AG10803 (cell line): Measurements from ENCODE around the gene CENPA.

Source experiments
- DNase-seq: peaks from one replicate; pipeline ENCODE4 v3.0.0; 2010; ENCODE audit warnings: low read depth
- H3K4me3 ChIP-seq: 2 replicates; pipeline ENCODE4 v1.5.1; 2011; ENCODE audit warnings: mild to moderate bottlenecking, low read length, control low read depth
- CTCF ChIP-seq: conservative IDR thresholded peaks from 2 replicates; pipeline ENCODE4 v1.5.1; 2011; ENCODE audit warnings: mild to moderate bottlenecking, low read length, control low read depth, inconsistent platforms

Gene CENPA

GRCh38 chr2:26822877-26823276 is 37.0 kb downstream of the CENPA start:
- no peak overlapping the region for H3K4me3 ChIP-seq
- no peak for DNase-seq
- TF ChIP-seq CTCF = no peak

GRCh38 chr2:26838121-26838906 is 52.5 kb downstream of the CENPA start:
- no peak overlapping the region for H3K4me3 ChIP-seq
- peak; percentile 39 for TF ChIP-seq CTCF
- DNase-seq = peak; percentile 17

- no peak overlapping the region for H3K4me3 ChIP-seq
- no peak for DNase-seq
- no peak for TF ChIP-seq CTCF
Measured at GRCh38 chr2:26840937-26841610, 55.2 kb downstream of the CENPA start.

- no peak for TF ChIP-seq CTCF
- DNase-seq = no peak
- H3K4me3 ChIP-seq = no peak overlapping the region
Measured at GRCh38 chr2:26843041-26843440, 57.2 kb downstream of the CENPA start.
